GM23248 (cell line): ENCODE measurements around the gene TWIST1.

Source experiments
- EZH2 ChIP-seq: fragments of 200-600 bp; sonication (generic); IDR thresholded peaks from 2 replicates; pipeline ENCODE4 v1.6.1; 2018; ENCODE audit warnings: antibody characterized with exemption, mild to moderate bottlenecking; ENCODE audit not compliant: insufficient read depth, poor library complexity, severe bottlenecking
- EZH2phosphoT487 ChIP-seq: fragments of 200-600 bp; sonication (generic); IDR thresholded peaks from 2 replicates; pipeline ENCODE4 v1.6.1; 2018; ENCODE audit warnings: antibody characterized with exemption, moderate library complexity, mild to moderate bottlenecking, low read depth; ENCODE audit not compliant: insufficient read depth

DNA sequence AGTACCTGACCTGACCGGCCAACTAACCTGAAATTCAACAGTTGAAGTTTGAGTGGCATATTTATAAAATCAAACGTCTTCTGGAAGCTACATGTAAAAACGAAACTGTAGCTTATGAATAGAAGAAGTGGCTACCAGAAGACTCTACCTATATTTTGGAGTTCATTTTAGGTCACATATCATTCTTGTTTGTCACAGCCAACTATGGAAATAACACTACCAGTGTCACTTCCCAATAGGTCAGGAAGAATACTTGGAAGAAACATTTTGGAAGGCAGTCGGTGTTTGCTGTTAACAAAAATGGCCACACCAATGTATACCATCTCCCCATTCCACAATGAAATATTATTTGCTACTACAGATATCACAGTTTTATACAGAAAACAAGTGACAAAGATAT is 12.6 kb downstream of the TWIST1 start:
- no peak for TF ChIP-seq EZH2phosphoT487
- no peak for TF ChIP-seq EZH2
